ENCODE results near the gene MALT1. TPM values are rescaled to one million over a fixed set of nuclear protein-coding genes. Genes with fewer than 3 reads are reported as not detected.

MALT1 gene
- 10 to 100 TPM in 2 of 4 donors, 1 to 10 TPM in 2; 7.1 to 11.2 (median 9.8) TPM for total RNA-seq
- 10 to 100 TPM in 1 of 3 donors, 1 to 10 TPM in 2; 3.2 to 10.3 (median 6.5) TPM for polyA plus RNA-seq
- long read RNA-seq, donor 1, full-length matches to known transcripts: 2 of 9 reads
- long read RNA-seq, donor 1, partial matches to known transcripts: 1 of 9 reads
- long read RNA-seq, donor 1, other reads (novel, unspliced or antisense): 6 of 9 reads
- long read RNA-seq, donor 2, full-length matches to known transcripts: 6 of 25 reads
- long read RNA-seq, donor 2, partial matches to known transcripts: 5 of 25 reads
- long read RNA-seq, donor 2, other reads (novel, unspliced or antisense): 14 of 25 reads

- H3K4me3 ChIP-seq: peak within 1 kb of the TSS; percentile 91
- ATAC-seq (peak; percentile 96 to 98 (median 97)), DNase-seq (peak; percentile 91 to 97)
- WGBS, 3 donors: 0 to 1% (median 0%) methylated on average over 10 to 60 of the region's 60 CpGs
- H3K36me3 ChIP-seq (ENCODE audit: insufficient read depth in 1 of 2, low read depth in 1 of 2): no peaks in the 10 kb centered on the region
- TF ChIP-seq CTCF (IDR thresholded peaks at IDR 0.05): no peak
- intact Hi-C loops (cut with DNase I): loop anchor here (5.0 to 10.0 kb wide), 4 partner anchors 39 to 134 kb away; no protein-coding TSS in a partner anchor
- no peaks in the 10 kb centered on the region for H3K9me3 ChIP-seq
- H3K27me3 ChIP-seq (ENCODE audit: insufficient read depth in 3 of 3, low read length in 2 of 3): no peaks in the 10 kb centered on the region
- H3K4me1 ChIP-seq: peaks cover 22% of the 10 kb centered on the region
- peak within 1 kb of the TSS; percentile 97 for H3K27ac ChIP-seq
These were observed at the start of gene MALT1 for GRCh38 chr18:58671111-58671631. TSS of gene MALT1 (plus strand) at chr18:58671465. CDS start at chr18:58671644, 179 bp downstream.

DNA sequence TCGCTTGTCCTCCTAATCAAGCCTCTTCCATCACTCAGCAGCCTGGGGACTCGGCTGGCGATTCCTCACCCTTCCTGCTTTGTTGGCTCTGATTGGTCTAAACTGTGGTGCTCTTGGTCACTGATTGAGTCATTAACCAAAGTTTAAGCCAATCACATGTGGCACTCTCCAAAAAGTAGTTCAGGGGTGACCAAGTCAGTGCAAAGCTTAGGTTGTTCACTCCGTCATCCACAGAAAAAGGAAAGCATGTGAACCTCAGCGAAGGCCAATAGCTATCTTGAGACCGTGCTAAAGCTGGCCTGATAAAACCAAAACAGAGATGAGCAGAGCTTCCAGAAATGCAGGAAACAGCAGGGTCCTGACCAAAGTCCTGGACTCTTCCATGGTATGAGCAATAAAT is 47.3 kb upstream of the MALT1 start:
- H3K27ac ChIP-seq: peak overlapping the region; percentile 87
- no peaks in the 10 kb centered on the region for H3K36me3 ChIP-seq (ENCODE audit: insufficient read depth in 1 of 2, low read depth in 1 of 2)
- DNase-seq (no peak), ATAC-seq (peak; percentile 38 to 63 (median 50))
- H3K4me1 ChIP-seq: peaks cover 7% of the 10 kb centered on the region
- WGBS, 3 donors: 70 to 86% (median 75%) methylated on average over 6 of the region's 6 CpGs
- intact Hi-C loops (cut with DNase I): no loop called here
- H3K27me3 ChIP-seq (ENCODE audit: insufficient read depth in 3 of 3, low read length in 2 of 3): no peaks in the 10 kb centered on the region
- H3K4me3 ChIP-seq: no peak overlapping the region
- no peaks in the 10 kb centered on the region for H3K9me3 ChIP-seq
- TF ChIP-seq CTCF (IDR thresholded peaks at IDR 0.05): no peak

GRCh38 chr18:58625839-58626238 is 45.4 kb upstream of the MALT1 start:
- intact Hi-C loops (cut with DNase I): loop anchor here in 1 of 2 donors (5.0 kb wide), 2 partner anchors 34 to 79 kb away; no protein-coding TSS in a partner anchor
- DNase-seq (no peak), ATAC-seq (no peak)
- no peaks in the 10 kb centered on the region for H3K27me3 ChIP-seq (ENCODE audit: insufficient read depth in 3 of 3, low read length in 2 of 3)
- peak overlapping the region; percentile 68 for H3K4me3 ChIP-seq
- peaks cover 12% of the 10 kb centered on the region for H3K4me1 ChIP-seq
- no peaks in the 10 kb centered on the region for H3K36me3 ChIP-seq (ENCODE audit: insufficient read depth in 1 of 2, low read depth in 1 of 2)
- peak overlapping the region; percentile 87 for H3K27ac ChIP-seq
- no peaks in the 10 kb centered on the region for H3K9me3 ChIP-seq
- no peak for TF ChIP-seq CTCF (IDR thresholded peaks at IDR 0.05)
- WGBS, 3 donors: 77 to 92% (median 81%) methylated on average over 10 of the region's 10 CpGs

- WGBS, 3 donors: 84 to 94% (median 89%) methylated on average over 2 of the region's 2 CpGs
- Histone ChIP-seq H3K9me3 (no peaks in the 10 kb centered on the region), H3K4me1 (peaks cover 33% of the 10 kb centered on the region), H3K4me3 (no peak overlapping the region), H3K36me3 (ENCODE audit: insufficient read depth in 1 of 2, low read depth in 1 of 2) (no peaks in the 10 kb centered on the region), H3K27ac (peak overlapping the region; percentile 87), H3K27me3 (ENCODE audit: insufficient read depth in 3 of 3, low read length in 2 of 3) (no peaks in the 10 kb centered on the region)
- intact Hi-C loops (cut with DNase I): loop anchor here in 1 of 2 donors (5.0 kb wide), 1 partner anchor 42 kb away; the partner anchor contains the start of gene MALT1
- DNase-seq (no peak), ATAC-seq (no peak)
- TF ChIP-seq CTCF (IDR thresholded peaks at IDR 0.05): no peak
These were observed 41.2 kb upstream of the MALT1 start for GRCh38 chr18:58630071-58630470.
